UCSD-AML1 (cell line): ENCODE data around the gene MEIOC.
A peak's percentile ranks its signal among the peaks of the same experiment; 100 is the strongest.
"Not testable (repeated sequence)": the region's sequence is repeated elsewhere in the genome, so short reads cannot be mapped to it uniquely, and the experiment has no call there.

Experiments used
- DNase-seq: peaks from one replicate; lab custom pipeline; 2025; ENCODE audit not compliant: unreplicated experiment; lab: John Stamatoyannopoulos, UW

MEIOC gene

DNA sequence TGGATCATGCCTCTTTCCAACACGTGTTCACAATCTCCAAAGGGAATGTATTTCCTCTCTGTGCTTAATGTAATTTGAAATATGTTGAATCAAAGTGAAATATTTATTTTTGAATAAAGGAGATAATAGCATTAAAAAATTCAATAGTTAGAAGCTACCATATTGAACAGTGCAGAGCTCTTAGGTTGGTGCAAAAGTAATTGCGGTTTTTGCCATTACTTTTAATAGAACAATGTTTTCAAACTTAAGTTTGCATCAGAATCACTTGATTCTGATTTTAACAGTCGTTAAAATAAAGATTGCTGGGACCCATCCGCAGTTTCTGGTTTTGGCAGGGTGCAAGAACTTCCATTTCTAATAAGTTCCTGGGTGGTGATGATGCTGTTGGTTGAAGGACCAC is 10.0 kb upstream of the MEIOC start:
- no peak for DNase-seq

DNA sequence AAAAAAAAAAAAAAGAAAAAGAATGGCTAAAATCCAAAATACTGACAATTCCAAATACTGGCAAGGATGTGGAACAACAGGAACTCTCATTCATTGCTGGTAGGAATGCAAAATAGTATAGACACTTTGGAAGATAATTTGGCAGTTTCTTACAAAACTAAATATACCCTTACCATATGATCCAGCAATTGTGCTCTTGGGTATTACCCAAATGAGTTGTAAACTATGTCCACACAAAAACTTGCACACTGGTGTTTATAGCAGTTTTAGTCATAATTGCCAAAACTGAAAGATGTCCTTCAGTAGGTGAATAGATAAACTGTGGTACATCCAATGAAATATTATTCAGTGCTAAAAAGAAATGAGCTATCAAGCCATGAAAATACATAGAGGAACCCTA is 8.5 kb upstream of the MEIOC start:
- DNase-seq, result no peak

DNA sequence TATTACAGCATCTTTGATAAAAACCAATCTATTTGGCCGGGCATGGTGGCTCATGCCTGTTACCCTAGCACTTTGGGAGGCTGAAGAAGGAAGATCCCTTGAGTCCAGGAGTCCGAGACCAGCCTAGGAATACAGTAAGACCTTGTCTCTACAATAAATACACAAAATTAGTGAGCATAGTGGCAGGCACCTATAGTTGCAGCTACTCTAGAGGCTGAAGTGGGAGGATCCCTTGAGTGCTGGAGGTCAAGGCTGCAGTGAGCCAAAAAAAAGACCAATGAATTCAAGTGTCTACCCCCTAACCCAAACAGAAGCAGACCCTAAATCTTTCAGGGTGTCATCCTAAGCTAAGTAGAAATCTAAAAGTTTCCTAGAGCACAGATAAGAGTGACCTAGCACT is 7.3 kb upstream of the MEIOC start:
- DNase-seq, result no peak

DNA sequence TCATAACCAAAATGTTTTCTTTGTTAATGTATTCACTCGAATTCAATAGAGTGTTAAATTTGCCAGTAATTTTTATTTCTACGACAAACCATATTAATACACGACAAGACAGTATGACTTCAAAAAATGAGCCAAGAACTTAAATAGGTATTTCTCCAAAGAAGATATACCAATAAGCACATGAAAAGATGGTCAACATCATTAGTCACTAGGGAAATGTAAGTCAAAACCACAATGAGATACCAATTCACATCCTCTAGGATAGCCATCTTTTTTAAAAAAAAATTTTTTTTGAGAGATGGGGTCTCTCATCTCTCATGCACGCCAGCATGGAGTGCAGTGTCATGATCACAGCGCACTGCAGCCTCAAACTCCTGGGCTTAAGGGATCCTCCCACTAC is 5.0 kb upstream of the MEIOC start:
- no peak for DNase-seq

DNA sequence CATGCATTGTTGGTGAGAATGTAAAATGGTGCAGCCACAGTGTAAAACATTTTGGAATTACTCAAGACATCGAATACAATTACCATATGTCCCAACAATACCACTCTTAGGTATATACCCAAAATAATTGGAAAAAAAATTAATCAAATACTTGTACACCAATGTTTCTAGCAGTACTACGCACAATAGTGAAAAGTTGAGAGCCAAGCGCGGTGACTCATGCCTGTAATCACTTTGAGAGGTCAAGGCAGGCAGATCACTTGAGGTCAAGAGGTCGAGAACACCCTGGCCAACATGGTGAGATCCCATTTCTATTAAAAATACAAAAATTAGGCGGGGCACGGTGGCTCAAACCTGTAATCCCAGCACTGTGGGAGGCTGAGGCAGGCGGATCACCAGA is 3.5 kb upstream of the MEIOC start:
- no peak for DNase-seq

DNA sequence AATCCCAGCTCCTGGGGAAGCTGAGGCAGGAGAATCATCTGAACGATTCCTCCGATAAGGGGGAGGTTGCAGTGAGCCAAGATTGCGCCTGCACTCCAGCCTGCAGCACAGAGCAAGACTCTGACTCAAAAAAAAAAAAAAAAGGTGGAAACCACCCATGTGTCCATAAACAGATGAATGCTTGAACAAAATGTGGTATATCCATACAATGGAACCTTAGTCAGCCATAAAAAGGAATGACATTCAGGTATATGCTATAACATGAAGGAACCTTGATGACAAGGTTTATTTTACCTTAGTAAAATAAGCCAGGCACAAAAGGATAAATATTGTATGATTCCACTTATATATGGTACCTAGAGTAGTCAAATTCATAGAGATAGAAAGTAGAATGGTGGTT is 2.9 kb upstream of the MEIOC start:
- DNase-seq, result no peak

DNA sequence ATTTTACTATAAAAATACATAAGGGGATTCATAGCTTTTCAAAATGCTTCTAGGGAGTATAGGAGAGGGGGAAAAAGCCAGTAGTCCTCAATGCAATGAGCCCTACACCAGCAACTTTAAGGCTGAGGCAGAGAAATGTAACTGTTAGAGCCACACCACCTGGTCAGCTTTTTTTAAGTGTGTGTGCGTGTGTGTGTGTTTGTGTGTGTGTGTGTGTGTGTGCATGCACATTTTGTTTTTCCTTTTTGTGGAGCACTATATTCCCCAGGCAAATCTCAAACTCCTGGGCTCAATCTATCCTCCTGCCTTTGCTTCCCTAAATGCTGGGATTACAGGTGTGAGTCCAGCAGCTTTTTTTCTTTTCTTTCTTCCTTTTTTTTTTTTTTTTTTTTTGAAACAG is 2.3 kb upstream of the MEIOC start:
- no peak for DNase-seq

DNA sequence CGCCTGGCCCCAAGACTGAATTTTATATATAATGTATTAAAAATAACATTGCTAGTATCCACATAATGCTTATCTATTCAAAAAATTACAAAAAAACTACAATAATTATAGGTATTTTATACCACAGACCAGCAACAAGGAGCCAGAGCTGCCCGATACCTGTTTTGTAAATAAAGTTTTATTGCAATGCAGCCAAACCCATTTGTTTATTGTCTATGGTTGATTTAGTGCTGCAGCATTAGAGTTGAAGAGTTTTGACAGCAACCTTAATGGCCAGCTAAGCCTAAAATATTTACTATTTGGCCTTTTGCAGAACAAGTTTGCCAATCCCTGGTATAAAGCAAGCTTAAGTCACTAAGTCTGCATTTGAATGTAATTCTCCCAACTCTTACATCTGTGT is 5.6 kb downstream of the MEIOC start:
- DNase-seq, result no peak

DNA sequence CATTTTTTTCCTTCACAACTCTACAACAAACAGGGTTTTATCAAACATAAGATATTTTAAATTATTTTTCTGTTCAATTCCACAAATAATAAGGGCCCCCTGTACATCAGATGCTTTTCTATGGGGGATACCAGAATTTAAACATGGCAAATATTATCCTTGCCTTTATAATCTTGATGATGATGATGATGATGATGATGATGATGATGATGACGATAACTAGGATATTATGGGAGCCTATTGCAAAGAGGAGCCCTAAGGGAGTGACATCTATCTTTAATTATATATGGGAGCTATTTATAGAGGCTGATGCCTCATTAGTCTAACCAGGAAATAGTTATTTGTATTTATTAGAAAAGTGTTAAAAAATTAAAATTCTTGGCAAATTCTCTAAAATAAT is 6.8 kb downstream of the MEIOC start:
- no peak for DNase-seq

DNA sequence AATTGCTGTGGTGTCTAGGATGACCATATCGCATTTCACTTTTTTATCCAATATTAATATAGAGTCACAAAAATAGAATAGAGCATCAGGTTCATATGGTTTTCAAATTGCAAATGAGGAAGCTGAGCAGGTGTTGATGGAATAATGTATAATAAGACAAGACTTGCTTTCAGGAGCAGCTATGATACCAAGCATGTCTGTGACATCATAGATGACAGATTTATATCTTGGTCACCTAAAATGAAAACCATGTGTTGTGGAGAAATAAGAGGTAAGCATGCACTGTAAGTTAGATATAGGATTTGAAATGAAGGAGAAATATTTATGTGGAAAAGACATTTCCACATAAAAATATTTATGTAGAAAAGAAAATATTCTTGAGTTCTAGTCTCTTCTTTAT is 8.6 kb downstream of the MEIOC start:
- no peak for DNase-seq

DNA sequence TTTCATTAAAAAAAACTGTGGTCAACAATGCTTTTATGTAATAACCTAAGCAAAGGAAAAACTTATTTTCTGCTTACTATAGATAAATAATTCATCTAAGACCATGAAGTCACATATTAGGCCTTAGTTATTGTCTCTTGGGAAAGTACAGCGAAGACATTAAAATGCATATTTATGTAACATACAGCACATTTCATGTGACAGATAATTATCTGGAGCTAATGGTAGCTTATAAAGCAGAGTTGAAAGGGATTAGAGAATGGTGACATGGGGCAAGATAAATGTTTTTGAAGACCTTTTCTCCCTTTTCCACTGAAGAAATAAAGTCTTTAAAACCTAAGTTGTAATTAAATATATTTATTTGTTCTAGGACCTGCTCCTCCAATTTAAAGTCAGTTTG is 9.7 kb downstream of the MEIOC start:
- no peak for DNase-seq

DNA sequence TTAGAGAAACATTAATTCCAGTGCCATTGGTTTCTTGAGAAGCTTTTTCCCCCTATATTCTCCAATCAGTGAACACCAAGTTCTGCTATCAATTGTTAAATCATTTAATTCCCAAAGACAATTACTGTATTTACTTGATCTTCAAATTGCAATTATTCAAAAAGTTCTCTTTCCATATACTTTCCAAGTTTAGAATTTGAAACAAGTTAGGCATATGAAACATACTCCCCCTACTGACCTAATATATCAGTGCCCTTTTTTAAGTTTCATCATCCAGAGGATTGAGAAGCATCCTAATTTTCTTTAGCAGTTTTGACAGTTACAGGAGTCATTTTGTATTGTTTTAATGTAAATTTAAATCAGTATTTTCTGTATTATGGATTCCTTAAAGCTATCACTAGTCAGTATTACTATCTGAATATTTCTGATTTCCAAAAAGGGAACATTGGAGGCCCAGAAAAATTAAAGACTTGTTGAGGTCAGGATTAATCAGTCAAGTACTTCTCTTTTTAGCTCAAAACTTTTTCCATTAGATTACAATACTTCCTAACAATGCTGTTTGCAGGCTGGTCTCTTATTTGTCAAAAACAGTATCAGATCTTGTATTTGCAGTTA is 16.3 kb downstream of the MEIOC start:
- no peak for DNase-seq

DNA sequence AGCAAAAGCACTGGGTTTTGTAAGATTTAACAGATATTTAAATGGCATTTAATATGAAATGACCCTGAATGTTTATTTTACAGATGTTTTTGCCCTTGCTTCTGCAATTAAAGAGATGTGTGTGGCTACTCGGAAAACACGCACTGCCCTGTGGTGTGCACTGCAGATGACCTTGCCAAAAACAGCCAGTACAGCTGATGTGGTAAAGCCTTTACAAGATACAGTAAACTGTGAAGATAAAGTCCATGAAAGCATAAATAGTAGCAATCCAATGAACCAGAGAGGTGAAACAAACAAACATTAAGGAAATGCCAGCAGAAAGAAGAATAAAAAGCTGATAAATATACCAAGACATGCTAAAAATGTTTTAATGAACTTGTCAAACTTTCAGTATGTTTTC is 17.6 kb downstream of the MEIOC start:
- DNase-seq, result no peak

DNA sequence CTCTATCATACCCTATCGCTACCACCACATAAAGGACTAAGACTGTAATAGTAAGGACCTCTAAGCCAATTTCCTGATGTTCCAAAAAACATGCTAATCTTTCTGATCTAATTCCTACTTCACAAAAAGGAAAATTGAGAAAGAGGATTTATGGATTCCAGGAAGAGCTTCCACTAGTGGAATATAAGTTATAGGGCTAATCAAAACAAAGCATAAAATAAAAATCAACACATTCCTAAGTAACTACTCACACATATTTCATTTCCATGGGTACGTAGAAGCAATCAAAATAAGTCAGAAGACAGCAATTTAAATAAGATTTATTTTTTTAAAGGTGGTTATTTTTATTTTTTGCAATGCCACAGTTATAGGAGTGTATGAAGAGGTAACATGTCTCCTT is 20.9 kb downstream of the MEIOC start:
- DNase-seq, result no peak

DNA sequence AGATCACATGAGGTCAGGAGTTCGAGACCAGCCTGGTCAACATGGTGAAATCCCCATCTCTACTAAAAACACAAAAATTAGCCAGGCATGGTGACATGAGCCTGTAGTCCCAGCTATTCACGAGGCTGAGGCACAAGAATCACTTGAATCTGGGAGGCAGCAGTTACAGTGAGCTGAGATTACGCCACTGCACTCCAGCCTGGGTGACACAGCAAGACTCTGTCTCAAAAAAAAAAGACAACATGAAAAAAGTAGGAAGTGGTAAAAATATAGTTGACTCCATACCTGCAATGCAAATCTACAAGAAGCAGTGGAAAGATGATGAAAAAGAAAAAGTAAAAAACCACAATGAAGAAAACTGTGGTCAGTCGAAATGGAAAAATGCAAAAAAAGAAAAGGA is 27.0 kb downstream of the MEIOC start:
- not testable (repeated sequence) for DNase-seq

DNA sequence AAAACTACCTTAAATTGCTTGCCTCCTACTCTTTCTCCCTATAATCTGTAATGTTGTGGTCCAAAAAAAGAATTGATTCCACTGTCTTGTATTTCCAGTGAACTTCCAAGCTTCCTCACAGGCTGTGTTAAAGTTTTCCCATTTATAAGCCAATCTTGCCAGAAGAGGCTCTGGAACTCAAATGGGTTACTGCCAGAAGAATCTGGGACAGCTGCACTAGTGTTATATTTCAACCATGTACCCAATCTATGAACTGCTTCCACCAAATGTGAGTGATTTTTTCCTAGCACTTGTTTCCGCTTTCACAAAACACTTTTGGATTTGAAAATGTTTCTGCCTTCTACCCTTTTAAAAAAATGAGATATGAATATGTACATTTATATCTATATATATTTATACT is 31.5 kb downstream of the MEIOC start:
- no peak for DNase-seq

DNA sequence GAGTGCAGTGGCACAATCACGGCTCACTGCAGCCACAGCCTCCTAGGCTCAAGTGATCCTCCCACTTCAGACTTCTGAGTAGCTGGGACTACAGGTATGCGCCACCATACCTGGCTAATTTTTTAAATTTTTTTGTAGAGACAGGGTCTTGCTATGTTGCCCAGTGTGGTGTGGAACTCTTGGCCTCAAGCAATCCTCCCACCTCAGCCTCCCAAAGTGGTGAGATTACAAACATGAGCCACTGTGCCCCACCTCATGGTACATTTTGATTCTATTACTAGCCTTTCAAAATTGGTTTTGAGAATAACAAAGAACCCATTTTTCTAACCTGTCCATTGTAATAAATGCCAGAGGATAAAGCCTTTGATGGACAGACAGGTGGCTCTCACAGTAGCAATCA is 31.9 kb downstream of the MEIOC start:
- no peak for DNase-seq

DNA sequence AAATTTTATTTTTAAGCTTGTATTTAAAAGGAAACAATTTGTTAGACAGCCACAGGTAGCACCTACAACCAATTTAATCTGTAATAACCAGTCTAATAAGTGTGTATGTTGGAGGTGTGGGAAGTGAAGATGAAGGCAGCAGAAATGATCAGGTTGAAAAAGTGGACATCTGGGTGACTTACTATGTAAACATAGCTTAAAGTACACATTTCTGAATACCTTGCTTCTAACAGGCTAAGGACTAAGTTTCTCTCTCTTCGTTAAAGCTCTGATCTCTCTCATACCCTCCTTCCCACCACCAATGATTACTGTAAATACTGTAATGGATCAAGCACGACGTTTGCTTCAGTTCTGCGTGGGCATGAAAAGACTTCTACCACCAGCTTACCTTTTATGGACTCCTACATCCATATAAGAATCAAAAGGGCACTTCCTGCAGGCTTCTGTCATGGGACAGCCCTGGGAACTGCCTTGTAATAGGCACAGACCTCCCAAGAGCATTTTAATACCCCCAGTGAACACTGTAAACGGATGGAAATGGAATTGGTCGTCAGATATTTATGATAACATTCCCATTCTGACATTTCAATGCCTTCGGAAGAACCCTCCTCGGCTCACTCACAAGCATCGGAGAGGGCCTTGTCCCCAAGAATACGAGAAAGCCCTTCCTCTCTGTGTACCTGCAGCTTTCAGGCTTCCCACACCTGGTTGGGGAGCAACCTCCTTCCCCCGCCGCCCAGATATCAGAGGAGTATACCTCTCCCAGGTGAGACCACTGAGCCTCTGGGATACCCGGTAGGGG is 32.6 kb downstream of the MEIOC start:
- no peak for DNase-seq

DNA sequence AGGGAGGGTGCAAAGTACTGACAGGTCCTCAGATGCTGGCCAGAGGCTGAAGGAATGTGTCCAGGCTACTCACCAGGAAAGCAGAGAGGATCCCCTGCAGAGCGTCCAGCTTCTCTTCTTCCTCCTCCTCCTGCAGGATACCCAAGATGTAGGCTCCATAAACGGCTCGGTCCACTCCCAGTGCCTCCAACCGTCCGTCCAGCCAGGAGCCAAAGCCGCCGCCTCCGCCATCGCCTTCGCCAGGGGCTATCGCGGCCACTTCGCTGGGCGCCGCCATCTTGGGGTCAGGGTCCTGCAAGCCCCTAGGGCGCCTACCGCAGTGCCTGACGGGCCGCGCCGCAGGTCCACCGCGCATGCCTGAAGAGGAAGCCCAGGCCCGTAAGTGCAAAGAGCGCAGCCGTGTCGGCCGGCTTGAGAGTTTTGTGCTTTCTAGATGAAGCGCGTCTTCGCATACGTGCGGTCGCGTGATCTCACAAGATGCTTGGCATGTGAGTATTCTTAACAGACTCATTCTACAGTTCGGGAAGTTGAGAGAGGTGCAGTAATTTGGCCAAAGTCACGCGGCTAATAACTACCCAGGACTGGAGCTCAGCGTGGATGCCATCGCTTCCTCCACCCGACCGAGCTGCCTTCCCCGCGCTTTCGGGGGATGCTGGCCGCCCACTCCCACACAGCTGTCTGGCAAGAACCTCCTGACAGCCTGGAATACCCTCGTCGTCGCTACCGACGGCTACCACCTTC is 33.4 kb downstream of the MEIOC start, which contains the start of gene CCDC43:
CCDC43 (minus strand) TSS at position 300 of the 741 bp plus-strand sequence; CDS start at position 277, 23 bp downstream.
- peak; percentile 92 for DNase-seq

DNA sequence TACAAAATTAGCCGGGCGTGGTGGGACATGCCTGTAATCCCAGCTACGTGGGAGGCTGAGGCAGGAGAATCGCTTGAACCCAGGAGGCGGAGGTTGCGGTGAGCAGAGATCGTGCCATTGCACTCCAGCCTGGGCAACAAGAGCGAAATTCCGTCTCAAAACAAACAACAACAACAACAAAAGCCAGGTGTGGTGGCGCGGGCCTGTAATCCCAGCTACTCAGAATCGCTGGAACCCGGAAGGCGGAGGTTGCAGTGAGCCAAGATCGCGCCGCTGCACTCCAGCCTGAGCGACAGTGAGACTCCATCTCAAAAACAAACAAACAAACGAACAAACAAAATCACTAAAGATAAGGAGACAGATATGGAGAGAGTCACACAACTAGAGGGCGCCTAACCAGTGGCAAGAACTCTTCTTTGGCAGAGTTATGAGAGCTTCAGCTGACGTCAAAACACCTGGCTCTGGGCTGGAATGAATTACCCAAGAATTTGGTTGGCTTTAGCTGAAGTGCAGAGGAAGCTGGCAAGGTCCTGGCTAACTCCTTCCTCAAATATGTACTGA is 34.6 kb downstream of the MEIOC start:
- not testable (repeated sequence) for DNase-seq

DNA sequence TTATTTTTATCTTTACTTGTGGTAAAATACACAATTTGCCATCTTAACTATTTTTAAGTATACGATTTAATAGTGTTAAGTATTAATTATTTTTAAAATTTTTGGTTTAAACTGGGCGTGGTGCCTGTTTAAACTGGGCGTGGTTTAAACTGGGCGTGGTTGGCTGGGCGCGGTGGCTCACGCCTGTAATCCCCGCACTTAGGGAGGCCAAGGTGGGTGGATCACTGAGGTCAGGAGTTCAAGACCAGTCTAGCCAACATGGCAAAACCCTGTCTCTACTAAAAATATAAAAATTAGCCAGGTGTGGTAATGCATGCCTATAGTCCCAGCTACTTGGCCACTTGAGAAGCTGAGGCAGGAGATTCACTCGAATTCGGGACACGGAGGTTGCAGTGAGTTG is 37.3 kb downstream of the MEIOC start:
- no peak for DNase-seq

DNA sequence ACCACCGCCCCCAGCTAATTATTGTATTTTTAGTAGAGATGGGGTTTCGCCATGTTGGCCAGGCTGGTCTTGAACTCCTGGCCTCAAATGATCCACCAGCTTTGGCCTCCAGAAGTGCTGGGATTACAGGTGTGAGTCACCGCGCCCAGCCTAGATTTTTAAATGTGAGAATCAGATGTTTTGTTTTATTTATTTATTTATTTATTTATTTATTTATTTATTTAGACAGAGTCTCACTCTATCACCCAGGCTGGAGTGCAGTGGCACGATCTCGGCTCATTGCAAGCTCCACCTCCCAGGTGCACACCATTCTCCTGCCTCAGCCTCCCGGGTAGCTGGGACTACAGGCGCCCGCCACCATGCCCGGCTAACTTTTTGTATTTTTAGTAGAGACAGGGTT is 44.0 kb downstream of the MEIOC start:
- DNase-seq, result not testable (repeated sequence)
